DMS114 treated with DMSO at 0.1 percent for 48 hours (cell line): Measurements from ENCODE around the gene CENPW.

Source experiments
- DNase-seq: peaks from one replicate; lab custom pipeline; 2025; ENCODE audit not compliant: unreplicated experiment; lab: John Stamatoyannopoulos, UW

CENPW gene

GRCh38 chr6:126339796-126340609 lies at the start of gene CENPW:
CENPW (plus strand) TSS chr6:126340115; CDS start chr6:126340274, 159 bp downstream.
- DNase-seq: peak; percentile 82

DNA sequence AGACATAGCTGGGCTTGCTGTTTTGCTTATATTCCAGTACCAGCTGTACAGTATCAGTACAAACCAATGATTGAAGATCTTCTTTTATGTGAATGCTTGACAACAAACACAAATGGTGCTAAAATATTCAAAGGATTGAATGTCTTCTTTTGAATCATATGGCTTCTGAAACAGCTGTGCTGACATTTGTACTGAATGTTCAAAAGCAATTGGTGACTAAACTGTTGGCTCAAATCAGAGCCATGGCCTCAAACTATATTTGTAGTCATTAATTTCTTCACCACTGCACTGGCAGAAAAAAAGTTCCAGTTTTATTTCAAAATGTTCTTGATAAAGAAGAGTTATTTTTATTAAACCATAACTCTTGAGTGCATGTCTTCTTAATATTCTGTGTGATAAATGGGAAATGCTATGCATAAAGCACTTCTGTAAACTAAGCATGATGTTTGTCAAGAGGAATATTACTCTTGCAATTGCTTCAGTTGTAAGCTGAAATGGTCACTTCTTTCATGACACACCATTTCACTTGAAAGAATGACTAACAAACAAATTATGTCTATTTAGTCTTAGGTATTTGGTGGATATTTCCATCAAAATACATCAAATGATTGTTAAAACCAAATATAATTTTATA lies 45.9 kb upstream of the CENPW start:
- no peak for DNase-seq

DNA sequence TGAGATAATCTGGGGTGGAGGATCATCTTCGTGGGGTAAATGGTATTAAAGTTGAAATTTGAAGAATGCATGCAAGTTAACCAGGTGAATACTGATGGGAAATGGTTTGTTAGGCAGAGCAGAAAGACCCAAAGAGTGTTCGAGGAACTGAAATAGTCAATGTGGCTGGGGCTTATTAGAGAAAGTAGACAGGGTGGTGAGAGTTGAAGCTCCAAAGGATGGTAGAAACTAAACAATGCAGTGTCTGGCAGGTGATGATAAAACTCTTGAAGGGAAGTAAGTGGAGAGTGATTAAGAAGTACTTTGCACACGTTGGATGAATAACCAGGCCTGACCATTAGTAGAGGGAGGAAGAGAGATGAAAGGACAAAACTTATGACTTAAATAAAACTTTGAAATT lies 39.8 kb upstream of the CENPW start:
- no peak for DNase-seq

- DNase-seq: no peak
Observed at GRCh38 chr6:126300735-126301134, 39.2 kb upstream of the CENPW start.

DNA sequence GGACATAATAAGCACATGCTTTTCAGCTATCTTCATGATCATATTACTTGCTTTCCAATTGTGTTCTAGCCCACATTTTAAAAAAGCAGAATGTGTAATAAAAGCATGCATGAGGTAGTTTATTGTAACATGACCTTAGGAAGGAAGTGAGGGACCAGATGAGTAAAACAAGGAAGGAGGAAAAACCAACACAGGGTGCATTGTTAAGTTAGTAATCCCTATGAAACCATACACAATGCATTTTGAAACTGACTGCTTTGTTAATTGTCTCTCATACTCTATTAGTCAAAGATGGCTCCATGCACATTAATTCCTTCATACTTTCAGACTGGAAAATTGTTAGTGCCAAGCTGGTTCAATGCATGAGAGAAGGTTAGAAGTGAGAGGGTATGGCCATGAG lies 37.7 kb upstream of the CENPW start:
- DNase-seq: no peak

DNA sequence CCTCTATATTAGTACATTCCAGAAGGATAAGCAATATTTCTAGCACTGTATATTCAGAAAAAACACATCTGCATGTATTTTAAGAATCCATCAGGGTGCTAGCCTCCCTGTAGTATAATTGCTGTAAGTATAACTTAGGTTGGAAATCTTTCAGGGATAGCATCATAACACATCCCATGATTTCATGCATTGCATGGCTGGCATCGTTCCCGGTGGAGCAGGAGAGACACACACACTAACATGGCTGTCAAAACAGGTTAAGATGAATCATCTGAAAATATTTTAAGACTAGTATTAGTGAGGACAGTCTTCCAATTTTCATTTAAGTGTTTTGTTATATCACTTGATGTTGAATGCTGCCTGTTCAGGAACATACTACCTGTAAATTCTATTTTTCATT lies 32.1 kb upstream of the CENPW start:
- DNase-seq: no peak

DNA sequence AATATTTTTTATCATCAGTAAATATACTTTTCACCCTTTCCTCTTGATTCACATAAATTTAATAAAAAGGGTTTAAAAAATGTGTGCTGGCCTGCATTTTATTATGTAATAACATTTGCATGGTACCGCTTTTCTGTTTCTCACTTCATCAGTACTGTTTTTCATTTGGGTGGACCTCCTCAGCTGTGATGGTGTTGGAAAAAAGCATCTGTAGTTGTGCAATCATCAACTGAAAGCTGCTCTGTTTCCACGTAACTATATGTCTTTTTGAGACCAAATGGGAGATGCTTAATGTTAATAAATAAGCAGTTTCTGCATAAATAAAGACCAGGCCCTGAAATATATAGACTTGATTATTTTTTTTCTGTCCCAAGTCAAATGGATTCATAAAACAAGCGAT lies 31.6 kb upstream of the CENPW start:
- no peak for DNase-seq

DNA sequence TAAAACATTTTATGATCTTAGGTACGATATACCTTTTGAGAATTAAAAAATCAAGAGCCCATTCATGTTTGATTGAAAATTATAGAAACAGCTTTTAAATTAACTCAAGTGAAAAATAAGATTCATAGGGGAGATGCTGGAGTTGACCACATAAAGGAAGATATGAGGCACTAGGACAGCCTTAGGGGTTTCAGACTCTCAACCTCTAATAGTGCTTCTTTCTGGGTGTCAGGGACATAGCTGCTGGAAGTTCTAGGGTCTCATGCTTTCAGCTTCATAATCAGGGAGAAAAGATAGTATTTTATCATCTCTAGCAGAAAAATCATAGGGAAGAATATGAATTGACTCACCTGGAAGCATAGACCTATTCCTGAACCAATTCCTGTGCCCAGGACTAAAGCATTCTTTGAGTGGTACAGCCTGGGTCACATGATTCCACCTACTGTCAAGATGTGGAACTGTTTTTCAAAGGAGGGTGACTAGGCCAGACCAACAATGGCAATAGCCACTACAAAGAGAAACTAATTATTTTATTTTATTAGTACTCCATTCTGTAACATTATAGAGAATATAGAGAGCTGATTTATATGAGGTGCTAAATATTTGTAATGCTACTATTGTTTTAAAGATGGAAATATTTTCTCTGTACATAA lies 27.8 kb upstream of the CENPW start:
- DNase-seq: no peak

DNA sequence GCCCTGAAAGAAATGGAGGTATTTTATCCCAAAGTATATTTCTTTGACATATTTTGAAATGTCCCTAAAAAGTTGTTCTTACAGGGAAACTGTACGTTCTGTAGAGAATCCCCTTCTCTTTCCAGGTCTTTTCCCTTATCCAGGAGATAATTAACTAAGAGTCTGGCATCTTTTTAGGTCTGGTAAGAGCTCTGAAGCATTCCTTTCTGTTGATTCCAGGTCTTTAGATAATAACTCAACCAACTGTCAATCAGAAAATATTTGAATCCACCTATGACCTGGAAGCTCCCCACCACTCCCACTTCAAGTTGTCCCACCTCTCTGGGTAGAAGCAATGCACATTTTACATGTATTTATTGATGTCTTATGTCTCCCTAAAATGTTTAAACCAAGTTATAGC lies 26.0 kb upstream of the CENPW start:
- no peak for DNase-seq

DNA sequence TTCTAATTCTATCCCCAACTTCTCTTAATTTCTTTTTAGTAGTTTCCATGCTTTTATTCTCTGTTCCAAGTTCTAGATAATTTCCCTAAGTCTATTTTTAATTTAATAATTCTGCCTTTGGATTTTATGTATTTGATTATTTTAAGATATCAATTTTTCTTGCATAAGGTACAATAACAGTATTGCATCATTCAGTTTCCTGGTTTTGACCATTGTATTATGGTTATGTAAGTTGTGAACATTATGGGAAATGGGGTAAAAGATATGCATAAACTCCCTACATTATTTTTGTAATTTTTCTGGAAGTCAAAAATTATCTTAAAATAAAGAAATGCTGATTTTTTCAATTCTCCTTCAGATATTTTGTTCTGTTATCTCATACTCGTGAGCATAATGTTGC lies 21.1 kb upstream of the CENPW start:
- DNase-seq: no peak

- no peak for DNase-seq
Observed at GRCh38 chr6:126333729-126334128, 6.2 kb upstream of the CENPW start.

DNA sequence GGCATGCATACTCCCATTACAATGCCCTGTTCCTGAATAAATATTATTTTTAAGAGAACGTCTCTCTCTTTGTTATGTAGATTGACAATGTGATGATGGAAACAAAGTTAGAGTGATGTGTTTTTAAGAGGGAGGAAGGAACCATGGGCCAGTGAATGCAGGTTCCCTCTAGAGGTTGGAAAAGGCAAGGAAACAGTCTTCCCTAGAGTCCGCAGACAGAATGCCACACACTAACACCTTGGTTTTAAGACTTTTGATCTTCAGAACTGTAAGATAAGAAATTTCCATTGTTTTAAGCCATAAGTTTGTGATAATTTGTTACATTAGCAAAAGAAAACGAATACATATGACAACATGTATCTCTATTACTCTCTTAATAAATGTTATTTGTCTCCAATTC lies 4.7 kb upstream of the CENPW start:
- no peak for DNase-seq

DNA sequence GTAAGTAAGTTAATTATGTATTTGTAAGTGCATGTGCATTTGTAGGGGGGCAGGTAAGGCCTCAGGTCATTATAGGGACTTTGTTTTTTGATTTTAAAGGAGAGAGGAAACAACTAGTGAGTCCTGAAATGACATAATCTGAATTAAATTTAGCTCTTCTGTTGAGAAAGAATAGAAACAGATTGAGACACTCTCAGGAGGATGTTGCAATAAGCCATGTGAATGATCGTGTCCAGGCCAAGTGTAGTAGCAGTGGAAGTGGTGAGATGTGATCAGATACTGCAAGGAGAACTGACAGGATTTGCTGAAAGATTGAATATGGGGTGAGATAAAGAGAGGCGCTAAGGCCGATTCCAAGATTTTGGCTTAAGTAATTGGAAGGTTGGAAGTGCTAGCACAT lies 2.6 kb upstream of the CENPW start:
- DNase-seq: no peak

GRCh38 chr6:126341126-126341525 lies 1.2 kb downstream of the CENPW start:
- DNase-seq: no peak

DNA sequence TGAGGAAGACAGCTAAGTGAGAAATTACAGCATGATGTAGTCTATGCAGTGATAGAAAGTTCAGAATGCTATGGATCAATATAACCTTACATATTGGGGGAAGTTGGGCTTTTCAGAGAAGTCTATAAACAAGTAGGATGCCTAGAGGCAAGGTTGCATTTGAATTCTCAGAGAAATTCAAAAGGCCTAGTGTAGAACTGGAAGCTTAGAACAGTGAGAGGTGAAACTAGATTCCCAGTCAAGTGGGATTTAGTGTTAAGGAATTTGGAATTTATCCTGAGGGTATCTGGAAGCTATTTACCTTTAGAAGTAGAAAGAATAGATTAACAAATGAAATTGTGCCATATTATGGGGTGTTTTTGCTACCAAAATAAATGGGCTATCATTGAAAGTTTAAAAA lies 4.3 kb downstream of the CENPW start:
- no peak for DNase-seq

DNA sequence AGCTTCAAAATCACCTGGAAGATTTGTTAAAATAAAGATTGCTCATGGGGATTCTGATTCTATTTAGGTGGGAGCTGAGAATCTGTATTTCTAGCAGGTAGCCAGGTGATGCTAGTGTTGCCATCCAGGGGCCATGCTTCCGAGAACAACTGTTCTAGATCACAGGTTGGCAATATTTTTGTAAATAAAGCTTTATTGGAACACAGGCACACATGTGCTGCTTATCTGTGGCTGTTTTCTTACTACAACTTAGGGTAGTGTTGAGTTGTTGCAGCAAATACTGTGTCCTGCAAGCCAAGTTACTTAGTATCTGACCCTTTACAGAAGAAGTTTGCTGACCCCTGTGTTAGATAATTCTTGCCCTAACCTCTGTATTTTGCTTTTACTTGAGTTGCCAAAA lies 12.0 kb downstream of the CENPW start:
- DNase-seq: no peak

DNA sequence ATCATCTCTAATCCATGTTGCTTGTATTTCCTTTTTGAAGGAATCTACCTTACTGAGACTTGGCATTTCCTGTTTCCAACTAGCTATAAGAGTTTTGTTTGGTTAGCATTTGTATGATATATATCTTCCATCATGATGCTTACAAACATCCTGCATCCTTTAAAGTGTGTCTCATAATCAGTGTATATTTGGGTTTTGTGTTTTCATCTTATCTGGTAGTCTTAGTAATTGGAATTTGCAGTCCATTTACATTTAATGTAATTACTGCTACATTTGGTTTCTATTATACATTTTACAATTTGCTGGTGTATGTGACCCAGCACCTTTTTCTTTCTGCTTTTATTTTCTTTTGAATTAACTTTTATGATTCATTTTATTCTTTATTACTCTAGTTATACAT lies 12.6 kb downstream of the CENPW start:
- no peak for DNase-seq

GRCh38 chr6:126356526-126356925 lies 16.6 kb downstream of the CENPW start:
- DNase-seq: no peak

- no peak for DNase-seq
Observed at GRCh38 chr6:126359936-126360537, 20.1 kb downstream of the CENPW start.

GRCh38 chr6:126361832-126362440 lies 22.0 kb downstream of the CENPW start:
- no peak for DNase-seq

GRCh38 chr6:126367849-126368248 lies 27.9 kb downstream of the CENPW start:
- DNase-seq: no peak
